Mammary epithelial cell (primary cell): Measurements from ENCODE around the gene GALNT2.

Source experiments
- CTCF ChIP-seq, 2 donors: IDR thresholded peaks in 1 of 2; conservative IDR thresholded peaks in 1 of 2; 2 replicates each; pipeline ENCODE4 v1.5.1; 2011 to 2012; ENCODE audit warnings: inconsistent platforms in 2 of 2, low read length in 2 of 2, mild to moderate bottlenecking in 2 of 2, control low read depth in 1 of 2, low read depth in 1 of 2; ENCODE audit not compliant: insufficient read depth in 1 of 2; ENCODE audit errors: extremely low read depth in 1 of 2
- EZH2 ChIP-seq: IDR thresholded peaks from 2 replicates; pipeline ENCODE4 v1.6.1; 2012; ENCODE audit warnings: low read length, inconsistent platforms, borderline replicate concordance

- no peak for TF ChIP-seq CTCF (conservative IDR thresholded peaks at IDR 0.05 in 1 of 2, IDR thresholded peaks at IDR 0.05 in 1 of 2; ENCODE audit: extremely low read depth in 1 of 2, insufficient read depth in 1 of 2, low read depth in 1 of 2, low read length in 2 of 2)
- no peak for TF ChIP-seq EZH2
These were observed 137.8 kb downstream of the GALNT2 start for GRCh38 chr1:230204842-230205241.
